Measurements from ENCODE around the gene WWOX.

WWOX gene

GRCh38 chr16:78659668-78660217 lies 560.3 kb downstream of the WWOX start:
- no peak for DNase-seq

GRCh38 chr16:78660795-78661194 lies 561.3 kb downstream of the WWOX start:
- no peak for DNase-seq
- in situ Hi-C loops (cut with MboI; ENCODE audit: low pct_unique_long_range_greater_than_20kb, low sequenced_read_pairs), result no loop called here

More at GRCh38 chr16:78659668-78660217, 560.3 kb downstream of the WWOX start:
- in situ Hi-C loops (cut with MboI; ENCODE audit: low pct_unique_long_range_greater_than_20kb, low sequenced_read_pairs), result no loop called here

GRCh38 chr16:78663690-78664089 lies 564.2 kb downstream of the WWOX start:
- no peak for DNase-seq
- in situ Hi-C loops (cut with MboI; ENCODE audit: low pct_unique_long_range_greater_than_20kb, low sequenced_read_pairs), result no loop called here

- DNase-seq, result no peak
- in situ Hi-C loops (cut with MboI; ENCODE audit: low pct_unique_long_range_greater_than_20kb, low sequenced_read_pairs), result no loop called here
These were observed 565.6 kb downstream of the WWOX start for GRCh38 chr16:78664811-78665772.

- DNase-seq, result no peak
- in situ Hi-C loops (cut with MboI; ENCODE audit: low pct_unique_long_range_greater_than_20kb, low sequenced_read_pairs), result no loop called here
These were observed 566.9 kb downstream of the WWOX start for GRCh38 chr16:78666318-78666717.

- in situ Hi-C loops (cut with MboI; ENCODE audit: low pct_unique_long_range_greater_than_20kb, low sequenced_read_pairs), result no loop called here
- DNase-seq, result no peak
These were observed 568.2 kb downstream of the WWOX start for GRCh38 chr16:78667675-78668074.

- no peak for DNase-seq
These were observed 568.9 kb downstream of the WWOX start for GRCh38 chr16:78668393-78668792.

GRCh38 chr16:78669994-78670393 lies 570.5 kb downstream of the WWOX start:
- in situ Hi-C loops (cut with MboI; ENCODE audit: low pct_unique_long_range_greater_than_20kb, low sequenced_read_pairs), result no loop called here

More at GRCh38 chr16:78668393-78668792, 568.9 kb downstream of the WWOX start:
- in situ Hi-C loops (cut with MboI; ENCODE audit: low pct_unique_long_range_greater_than_20kb, low sequenced_read_pairs), result no loop called here

GRCh38 chr16:78672779-78673556 lies 573.5 kb downstream of the WWOX start:
- no peak for DNase-seq
- in situ Hi-C loops (cut with MboI; ENCODE audit: low pct_unique_long_range_greater_than_20kb, low sequenced_read_pairs), result no loop called here

More at GRCh38 chr16:78669994-78670393, 570.5 kb downstream of the WWOX start:
- no peak for DNase-seq

GRCh38 chr16:78673884-78674283 lies 574.4 kb downstream of the WWOX start:
- DNase-seq, result no peak
- in situ Hi-C loops (cut with MboI; ENCODE audit: low pct_unique_long_range_greater_than_20kb, low sequenced_read_pairs), result no loop called here

GRCh38 chr16:78675312-78675711 lies 575.9 kb downstream of the WWOX start:
- in situ Hi-C loops (cut with MboI; ENCODE audit: low pct_unique_long_range_greater_than_20kb, low sequenced_read_pairs), result no loop called here
- DNase-seq, result no peak

GRCh38 chr16:78675951-78676792 lies 576.7 kb downstream of the WWOX start:
- in situ Hi-C loops (cut with MboI; ENCODE audit: low pct_unique_long_range_greater_than_20kb, low sequenced_read_pairs), result no loop called here
- DNase-seq, result no peak

- DNase-seq, result no peak
- in situ Hi-C loops (cut with MboI; ENCODE audit: low pct_unique_long_range_greater_than_20kb, low sequenced_read_pairs), result no loop called here
These were observed 577.8 kb downstream of the WWOX start for GRCh38 chr16:78677181-78677731.

GRCh38 chr16:78679546-78679945 lies 580.1 kb downstream of the WWOX start:
- in situ Hi-C loops (cut with MboI; ENCODE audit: low pct_unique_long_range_greater_than_20kb, low sequenced_read_pairs), result no loop called here
- no peak for DNase-seq

GRCh38 chr16:78681743-78682142 lies 582.3 kb downstream of the WWOX start:
- in situ Hi-C loops (cut with MboI; ENCODE audit: low pct_unique_long_range_greater_than_20kb, low sequenced_read_pairs), result no loop called here
- no peak for DNase-seq

- DNase-seq, result no peak
- in situ Hi-C loops (cut with MboI; ENCODE audit: low pct_unique_long_range_greater_than_20kb, low sequenced_read_pairs), result no loop called here
These were observed 584.7 kb downstream of the WWOX start for GRCh38 chr16:78684030-78684611.

GRCh38 chr16:78684655-78685375 lies 585.4 kb downstream of the WWOX start:
- no peak for DNase-seq
- in situ Hi-C loops (cut with MboI; ENCODE audit: low pct_unique_long_range_greater_than_20kb, low sequenced_read_pairs), result no loop called here

GRCh38 chr16:78686601-78687000 lies 587.1 kb downstream of the WWOX start:
- in situ Hi-C loops (cut with MboI; ENCODE audit: low pct_unique_long_range_greater_than_20kb, low sequenced_read_pairs), result no loop called here
- no peak for DNase-seq
